ENCODE data around the gene PLXNA2. TPM values are rescaled to one million over a fixed set of nuclear protein-coding genes. Genes with fewer than 3 reads are reported as not detected.

The PLXNA2 gene
- polyA plus RNA-seq, 3 donors = 11.6 to 12.7 (median 12.3) TPM

DNA sequence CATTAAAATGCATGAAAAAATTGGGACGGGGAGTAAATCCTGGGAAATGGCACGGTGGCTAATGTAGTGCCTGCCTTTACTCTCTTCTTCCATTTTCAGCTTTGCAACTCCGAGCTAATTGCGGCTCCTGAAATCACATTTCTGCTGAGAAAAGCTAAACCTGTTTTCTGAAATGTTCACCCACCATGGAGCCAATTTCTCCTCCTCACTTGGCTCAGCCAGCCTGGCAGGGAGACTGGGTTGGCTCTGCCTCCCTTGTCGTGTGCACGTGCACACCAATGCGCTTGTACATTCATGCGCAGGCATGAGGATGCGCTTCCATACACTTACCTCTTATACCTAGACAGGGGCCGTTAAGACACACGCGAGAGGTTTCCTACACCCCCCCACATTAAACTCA is 165.4 kb downstream of the PLXNA2 start:
- DNase-seq (ENCODE audit: low read depth in 3 of 3, low spot score in 2 of 3) = no peak

DNA sequence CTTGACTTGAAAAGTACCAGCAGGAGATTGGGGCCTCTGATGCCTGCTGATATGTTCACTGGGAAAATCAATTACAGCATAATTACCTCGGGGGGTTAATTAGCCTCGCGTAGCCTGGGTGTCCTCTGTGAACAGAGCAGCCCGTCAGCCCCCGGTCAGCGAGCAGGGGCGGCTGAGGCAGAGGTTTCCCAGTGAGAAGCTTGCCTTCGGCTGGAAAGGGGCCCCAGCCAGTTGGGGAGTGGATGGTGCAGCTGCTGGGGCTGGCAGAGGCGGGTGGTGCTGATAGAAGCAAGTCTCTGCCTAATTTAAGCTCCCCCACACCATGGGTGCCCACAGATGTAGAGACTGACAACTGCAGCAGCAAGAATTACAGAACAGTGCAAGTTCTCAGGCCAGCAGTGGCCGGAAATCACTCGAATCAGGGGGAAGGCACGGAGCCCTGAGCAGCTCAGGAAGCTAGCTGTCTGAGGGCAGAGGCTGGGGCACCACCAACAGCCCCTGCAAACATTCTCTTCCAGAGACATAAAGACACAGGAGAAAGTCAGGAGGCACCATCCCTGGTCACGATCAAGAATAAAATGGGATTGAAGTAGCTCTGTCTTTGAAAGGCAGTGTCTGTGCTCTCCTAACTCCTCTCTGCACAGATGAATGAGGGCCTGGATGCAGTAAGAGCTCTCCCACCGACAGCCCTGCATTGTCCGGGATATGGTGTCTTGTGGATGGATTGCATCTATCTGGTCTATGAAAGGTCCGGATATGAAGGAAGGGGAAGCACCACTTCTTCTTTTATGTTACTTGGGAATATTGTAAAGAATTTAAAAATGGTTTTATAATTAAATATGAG is 166.7 kb downstream of the PLXNA2 start:
- no peak for DNase-seq (ENCODE audit: low read depth in 3 of 3, low spot score in 2 of 3)

DNA sequence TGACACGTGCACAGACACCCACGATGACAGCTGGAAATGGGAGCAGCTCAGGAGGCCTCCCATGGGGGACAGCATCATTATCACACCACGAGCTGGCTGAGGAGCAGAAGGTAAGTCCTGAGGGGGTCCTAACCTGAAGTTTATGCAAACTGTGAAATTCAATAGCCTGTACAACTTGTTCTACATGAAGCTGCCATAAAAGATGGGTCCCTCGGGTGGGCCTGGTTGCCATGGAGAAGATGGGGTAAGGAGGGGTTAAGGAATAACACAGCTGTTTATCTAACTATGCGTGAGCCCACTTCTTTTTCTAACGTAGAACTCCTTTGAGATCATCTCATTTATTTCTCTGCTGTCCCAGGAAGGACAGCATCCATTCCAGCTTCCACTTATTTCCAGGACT is 169.8 kb downstream of the PLXNA2 start:
- DNase-seq (ENCODE audit: low read depth in 3 of 3, low spot score in 2 of 3) = no peak

DNA sequence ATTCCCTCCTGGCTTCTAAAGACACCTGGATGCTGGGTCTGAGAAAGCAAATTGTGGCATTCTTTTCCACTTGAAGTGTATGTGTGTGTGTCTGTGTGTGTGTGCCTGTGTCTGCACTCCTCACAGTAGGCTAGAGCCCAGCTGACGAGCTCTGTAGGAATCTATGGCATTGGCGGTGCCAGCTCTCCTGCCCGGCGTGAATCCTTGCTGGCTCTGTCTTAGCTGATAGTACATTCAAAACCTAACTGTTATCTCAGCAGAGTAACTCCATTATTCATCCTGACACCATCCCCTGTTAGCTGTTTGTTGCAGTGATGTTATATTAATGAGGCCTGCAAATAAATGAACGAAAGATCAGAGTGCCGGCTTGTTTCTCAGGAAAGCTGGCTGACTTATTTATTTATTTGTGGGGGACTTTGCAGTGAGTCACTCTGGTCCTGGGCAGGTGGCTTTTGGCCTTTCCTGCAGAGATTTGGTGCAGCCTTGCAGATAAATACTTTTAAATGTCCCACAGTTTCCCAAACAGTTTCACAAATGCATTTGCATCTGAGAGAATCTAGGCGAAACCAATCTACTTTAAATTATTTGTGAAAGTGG is 172.7 kb downstream of the PLXNA2 start:
- DNase-seq (ENCODE audit: low read depth in 3 of 3, low spot score in 2 of 3) = no peak

- DNase-seq (ENCODE audit: low read depth in 3 of 3, low spot score in 2 of 3) = no peak
Observed at GRCh38 chr1:208069908-208070307, 174.3 kb downstream of the PLXNA2 start.

- no peak for DNase-seq (ENCODE audit: low read depth in 3 of 3, low spot score in 2 of 3)
Observed at GRCh38 chr1:208069317-208069716, 174.9 kb downstream of the PLXNA2 start.

GRCh38 chr1:208068908-208069307 is 175.3 kb downstream of the PLXNA2 start:
- no peak for DNase-seq (ENCODE audit: low read depth in 3 of 3, low spot score in 2 of 3)

GRCh38 chr1:208068407-208068806 is 175.8 kb downstream of the PLXNA2 start:
- no peak for DNase-seq (ENCODE audit: low read depth in 3 of 3, low spot score in 2 of 3)

DNA sequence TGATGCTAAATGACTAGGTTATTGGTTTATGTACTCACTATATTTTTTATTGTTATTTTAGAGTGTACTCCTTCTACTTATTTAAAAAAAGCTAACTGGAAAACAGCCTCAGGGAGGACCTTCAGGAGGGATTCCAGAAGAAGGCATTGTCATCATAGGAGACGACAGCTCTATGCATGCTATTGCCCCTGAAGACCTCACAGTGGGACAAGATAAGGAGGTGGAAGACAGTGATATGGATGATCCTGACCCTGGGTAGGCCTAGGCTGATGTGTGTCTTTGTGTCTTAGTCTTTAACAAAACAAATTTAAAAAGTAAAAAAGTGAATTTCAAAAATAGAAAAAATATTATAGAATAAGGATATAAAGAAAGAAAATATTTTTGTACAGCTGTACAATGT is 177.6 kb downstream of the PLXNA2 start:
- no peak for DNase-seq (ENCODE audit: low read depth in 3 of 3, low spot score in 2 of 3)

GRCh38 chr1:208065862-208066261 is 178.3 kb downstream of the PLXNA2 start:
- no peak for DNase-seq (ENCODE audit: low read depth in 3 of 3, low spot score in 2 of 3)

GRCh38 chr1:208061632-208062031 is 182.6 kb downstream of the PLXNA2 start:
- DNase-seq (ENCODE audit: low read depth in 3 of 3, low spot score in 2 of 3) = no peak

GRCh38 chr1:208061118-208061517 is 183.1 kb downstream of the PLXNA2 start:
- no peak for DNase-seq (ENCODE audit: low read depth in 3 of 3, low spot score in 2 of 3)

GRCh38 chr1:208060215-208060869 is 183.8 kb downstream of the PLXNA2 start:
- DNase-seq (ENCODE audit: low read depth in 3 of 3, low spot score in 2 of 3) = no peak

DNA sequence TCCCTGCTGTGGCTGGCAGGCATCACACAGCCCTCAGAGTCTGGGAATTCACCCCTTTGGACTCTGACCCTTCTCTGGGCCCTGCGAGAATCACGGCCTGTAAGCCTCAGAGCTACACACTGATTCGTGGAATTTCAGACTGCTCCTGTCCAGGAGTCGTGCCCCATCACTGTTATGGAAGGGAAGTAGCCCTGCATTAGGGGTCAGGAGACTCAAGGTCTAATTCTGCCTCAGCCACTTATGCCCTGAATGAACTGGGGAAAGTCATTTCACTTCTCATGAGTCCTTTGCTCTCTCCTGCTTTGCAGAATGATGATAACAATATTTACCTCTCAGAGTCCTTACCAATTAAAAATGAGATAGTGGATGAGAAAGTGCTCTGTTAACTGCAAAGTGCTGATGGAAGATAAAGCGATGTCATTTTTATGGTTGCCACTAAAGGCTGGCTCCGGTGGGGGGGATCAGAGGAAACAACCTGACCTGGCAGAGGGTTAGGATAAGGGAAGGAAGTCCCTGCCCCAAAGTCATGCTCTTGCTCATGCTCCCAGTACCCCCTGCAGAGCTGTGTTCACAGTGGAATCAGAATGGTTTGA is 184.7 kb downstream of the PLXNA2 start:
- DNase-seq (ENCODE audit: low read depth in 3 of 3, low spot score in 2 of 3) = no peak

GRCh38 chr1:208058756-208059155 is 185.4 kb downstream of the PLXNA2 start:
- DNase-seq (ENCODE audit: low read depth in 3 of 3, low spot score in 2 of 3) = no peak

GRCh38 chr1:208058267-208058666 is 185.9 kb downstream of the PLXNA2 start:
- DNase-seq (ENCODE audit: low read depth in 3 of 3, low spot score in 2 of 3) = no peak

GRCh38 chr1:208057056-208057455 is 187.1 kb downstream of the PLXNA2 start:
- no peak for DNase-seq (ENCODE audit: low read depth in 3 of 3, low spot score in 2 of 3)

GRCh38 chr1:208055535-208055934 is 188.6 kb downstream of the PLXNA2 start:
- no peak for DNase-seq (ENCODE audit: low read depth in 3 of 3, low spot score in 2 of 3)

- no peak for DNase-seq (ENCODE audit: low read depth in 3 of 3, low spot score in 2 of 3)
Observed at GRCh38 chr1:208054911-208055379, 189.2 kb downstream of the PLXNA2 start.

DNA sequence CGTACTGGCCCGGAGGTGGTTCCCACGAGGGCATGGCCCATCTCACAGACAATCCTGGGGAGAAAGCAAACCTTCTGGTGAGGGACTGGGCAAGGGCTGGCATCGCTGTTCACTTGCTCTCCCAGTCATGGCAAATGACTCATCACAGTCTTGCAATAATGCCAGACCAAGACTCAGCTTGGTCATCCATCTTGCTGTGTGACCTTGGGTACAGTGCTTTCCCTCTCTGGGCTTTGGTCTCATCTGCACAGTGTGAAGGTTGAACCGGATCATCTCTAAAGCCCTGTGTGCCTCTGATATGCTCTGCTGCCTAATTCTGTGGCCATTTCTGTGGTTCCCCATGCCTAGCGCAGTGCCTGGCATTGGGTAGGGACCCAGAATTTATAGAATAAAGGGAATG is 189.7 kb downstream of the PLXNA2 start:
- no peak for DNase-seq (ENCODE audit: low read depth in 3 of 3, low spot score in 2 of 3)

DNA sequence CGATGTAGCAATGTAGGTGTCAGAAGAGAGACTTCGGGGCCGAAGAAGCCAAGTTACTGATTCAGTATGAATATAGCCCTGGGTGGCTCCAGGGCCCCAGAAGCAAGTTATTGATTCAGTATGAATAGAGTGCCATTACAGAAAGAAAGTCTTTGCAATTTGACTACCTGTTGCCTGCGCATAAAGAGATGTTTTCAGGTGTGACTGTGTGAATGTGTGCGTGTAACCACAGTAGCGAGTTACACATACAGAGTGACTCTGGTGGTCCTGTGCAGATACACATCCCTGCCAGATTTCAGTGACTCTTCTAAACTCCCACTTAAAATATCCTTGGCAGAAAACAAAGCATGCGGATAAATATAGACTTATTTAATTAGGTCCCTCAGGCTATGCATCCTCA is 190.5 kb downstream of the PLXNA2 start:
- DNase-seq (ENCODE audit: low read depth in 3 of 3, low spot score in 2 of 3) = no peak
